Neural cell (in vitro differentiated cells): ENCODE data around the gene VIPAS39. TPM values are rescaled to one million over a fixed set of nuclear protein-coding genes. Genes with fewer than 3 reads are reported as not detected.

Source experiments
- H2AFZ ChIP-seq: fragments of 200-600, 300-800 bp; sonication (generic), shearing (Covaris generic); 2 replicates; pipeline ENCODE4 v1.6.0; 2014; ENCODE audit warnings: low read depth, mild to moderate bottlenecking, antibody characterized with exemption, low read length, moderate library complexity
- H3F3A ChIP-seq: fragments of 200-600 bp; shearing (Covaris generic); 2 replicates; pipeline ENCODE4 v1.6.1; 2016; ENCODE audit warnings: mild to moderate bottlenecking, moderate library complexity, mixed read lengths, antibody characterized with exemption, low read length; ENCODE audit not compliant: insufficient read depth, poor library complexity, severe bottlenecking
- H3K27ac ChIP-seq: fragments of 200-600, 300-800 bp; sonication (generic), shearing (Covaris generic); 2 replicates; pipeline ENCODE4 v1.5.1; 2014; ENCODE audit warnings: mild to moderate bottlenecking, low read length, moderate library complexity
- H3K27me3 ChIP-seq: fragments of 300-800, 200-600 bp; sonication (generic), shearing (Covaris generic); 2 replicates; pipeline ENCODE4 v1.6.0; 2014; ENCODE audit warnings: mild to moderate bottlenecking, low read depth, low read length, moderate library complexity; ENCODE audit not compliant: insufficient read depth
- H3K36me3 ChIP-seq: fragments of 300-800, 200-600 bp; sonication (generic), shearing (Covaris generic); 2 replicates; pipeline ENCODE4 v1.5.1; 2014; ENCODE audit warnings: mild to moderate bottlenecking, antibody characterized with exemption, low read length, moderate library complexity; ENCODE audit not compliant: insufficient read depth
- H3K4me2 ChIP-seq: fragments of 300-800, 200-600 bp; sonication (generic), shearing (Covaris generic); 2 replicates; pipeline ENCODE4 v1.6.0; 2014; ENCODE audit warnings: mild to moderate bottlenecking, low read length
- H3K4me3 ChIP-seq: fragments of 300-800, 200-600 bp; sonication (generic), shearing (Covaris generic); 2 replicates; pipeline ENCODE4 v1.5.1; 2014; ENCODE audit warnings: mild to moderate bottlenecking, low read length, moderate library complexity
- H3K79me2 ChIP-seq: fragments of 200-600 bp; shearing (Covaris generic); replicated peaks from 2 replicates; pipeline ENCODE4 v1.6.0; 2014; ENCODE audit warnings: mild to moderate bottlenecking, low read length, moderate library complexity; ENCODE audit not compliant: insufficient read depth
- H3K9ac ChIP-seq: fragments of 300-800, 200-600 bp; sonication (generic), shearing (Covaris generic); 2 replicates; pipeline ENCODE4 v1.6.1; 2016; ENCODE audit warnings: mild to moderate bottlenecking, low read length, mixed read lengths
- H3K9me2 ChIP-seq: fragments of 200-600 bp; shearing (Covaris generic); 2 replicates; pipeline ENCODE4 v1.6.1; 2016; ENCODE audit warnings: mild to moderate bottlenecking, low read length, mixed read lengths; ENCODE audit not compliant: insufficient read depth
- H3K9me3 ChIP-seq: fragments of 200-600, 300-800 bp; sonication (generic), shearing (Covaris generic); 2 replicates; pipeline ENCODE4 v1.6.1; 2016; ENCODE audit warnings: mild to moderate bottlenecking, mixed run types, low read length, moderate library complexity, mixed read lengths
- H4K20me1 ChIP-seq: fragments of 200-600 bp; shearing (Covaris generic); 2 replicates; pipeline ENCODE4 v1.6.1; 2016; ENCODE audit warnings: mild to moderate bottlenecking, mixed run types; ENCODE audit not compliant: insufficient read depth
- EP300 ChIP-seq: fragments of 450-650 bp; conservative IDR thresholded peaks from 2 replicates; pipeline ENCODE4 v1.6.1; 2014; ENCODE audit warnings: antibody characterized with exemption, mild to moderate bottlenecking, moderate library complexity; ENCODE audit not compliant: poor library complexity, severe bottlenecking
- EZH2 ChIP-seq: fragments of 200-600, 300-800 bp; shearing (Covaris generic), sonication (generic); IDR thresholded peaks from 2 replicates; pipeline ENCODE4 v1.6.1; 2014; ENCODE audit warnings: antibody characterized with exemption, low read length, borderline replicate concordance, mild to moderate bottlenecking; ENCODE audit not compliant: insufficient read depth, poor library complexity, severe bottlenecking
- MXI1 ChIP-seq: fragments of 450-650 bp; conservative IDR thresholded peaks from 2 replicates; pipeline ENCODE4 v1.6.1; 2014; ENCODE audit warnings: antibody characterized with exemption, mild to moderate bottlenecking; ENCODE audit not compliant: poor library complexity, severe bottlenecking
- POLR2AphosphoS5 ChIP-seq: IDR thresholded peaks from 2 replicates; pipeline ENCODE4 v1.6.1; 2012
- RAD21 ChIP-seq: fragments of 450-650 bp; conservative IDR thresholded peaks from 2 replicates; pipeline ENCODE4 v1.6.1; 2014; ENCODE audit warnings: antibody characterized with exemption, mild to moderate bottlenecking, moderate library complexity
- TAF1 ChIP-seq: IDR thresholded peaks from 2 replicates; pipeline ENCODE4 v1.6.1; 2012; ENCODE audit warnings: low read depth
- polyA plus RNA-seq: library from polyadenylated mRNA; depleted of rRNA; stranded (reverse); fragments of >200 nt; gene quantifications from 2 replicates; pipeline ENCODE4 v1.2.3, GENCODE V29; 2014
- TF ChIP-seq, protein P1 (sequence below): IDR thresholded peaks from 2 replicates; pipeline ENCODE4 v1.6.1; 2012; ENCODE audit warnings: borderline replicate concordance

VIPAS39 gene
- polyA plus RNA-seq, 1 donor from 2014 or later = 39.5 TPM

DNA sequence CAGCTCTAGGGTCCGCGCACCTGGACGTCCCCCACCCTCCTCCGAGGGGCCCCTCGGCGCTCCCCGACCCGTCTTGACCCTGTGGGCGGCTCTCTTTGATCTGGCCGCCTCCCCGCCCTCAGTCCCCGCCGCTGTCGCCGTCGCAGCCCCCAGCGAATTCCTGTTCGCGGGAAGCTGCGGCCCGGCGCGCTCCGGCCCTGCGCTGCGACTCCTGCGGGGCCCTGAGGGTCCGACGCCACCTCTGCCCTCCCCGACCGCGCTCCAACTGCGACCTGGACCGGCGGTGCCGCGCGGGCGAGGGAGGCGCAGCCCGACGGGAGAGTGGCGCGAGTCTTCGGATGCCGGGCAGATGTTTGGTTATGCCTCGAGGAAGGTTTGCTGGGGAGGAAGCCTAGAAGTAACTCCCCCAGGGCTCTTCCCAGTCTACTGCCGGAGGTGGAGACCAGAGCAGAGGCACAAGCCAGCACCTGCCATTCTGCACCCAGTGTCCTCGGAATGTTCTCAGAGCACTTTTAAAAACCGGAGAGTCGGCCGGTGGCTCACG is 41.7 kb upstream of the VIPAS39 start:
- H4K20me1 ChIP-seq = no peaks in the 10 kb centered on the region
- no peaks in the 10 kb centered on the region for H3K9me2 ChIP-seq
- H3K79me2 ChIP-seq = no peaks in the 10 kb centered on the region
- H3K4me3 ChIP-seq = peak overlapping the region; percentile 92
- H2AFZ ChIP-seq = peak overlapping the region; percentile 56
- peak overlapping the region; percentile 62 for H3K9ac ChIP-seq
- H3K36me3 ChIP-seq = no peaks in the 10 kb centered on the region
- no peak overlapping the region for H3K27ac ChIP-seq
- no peak overlapping the region for H3K4me2 ChIP-seq
- TF ChIP-seq TAF1 = no peak
- TF ChIP-seq, protein P1, sequence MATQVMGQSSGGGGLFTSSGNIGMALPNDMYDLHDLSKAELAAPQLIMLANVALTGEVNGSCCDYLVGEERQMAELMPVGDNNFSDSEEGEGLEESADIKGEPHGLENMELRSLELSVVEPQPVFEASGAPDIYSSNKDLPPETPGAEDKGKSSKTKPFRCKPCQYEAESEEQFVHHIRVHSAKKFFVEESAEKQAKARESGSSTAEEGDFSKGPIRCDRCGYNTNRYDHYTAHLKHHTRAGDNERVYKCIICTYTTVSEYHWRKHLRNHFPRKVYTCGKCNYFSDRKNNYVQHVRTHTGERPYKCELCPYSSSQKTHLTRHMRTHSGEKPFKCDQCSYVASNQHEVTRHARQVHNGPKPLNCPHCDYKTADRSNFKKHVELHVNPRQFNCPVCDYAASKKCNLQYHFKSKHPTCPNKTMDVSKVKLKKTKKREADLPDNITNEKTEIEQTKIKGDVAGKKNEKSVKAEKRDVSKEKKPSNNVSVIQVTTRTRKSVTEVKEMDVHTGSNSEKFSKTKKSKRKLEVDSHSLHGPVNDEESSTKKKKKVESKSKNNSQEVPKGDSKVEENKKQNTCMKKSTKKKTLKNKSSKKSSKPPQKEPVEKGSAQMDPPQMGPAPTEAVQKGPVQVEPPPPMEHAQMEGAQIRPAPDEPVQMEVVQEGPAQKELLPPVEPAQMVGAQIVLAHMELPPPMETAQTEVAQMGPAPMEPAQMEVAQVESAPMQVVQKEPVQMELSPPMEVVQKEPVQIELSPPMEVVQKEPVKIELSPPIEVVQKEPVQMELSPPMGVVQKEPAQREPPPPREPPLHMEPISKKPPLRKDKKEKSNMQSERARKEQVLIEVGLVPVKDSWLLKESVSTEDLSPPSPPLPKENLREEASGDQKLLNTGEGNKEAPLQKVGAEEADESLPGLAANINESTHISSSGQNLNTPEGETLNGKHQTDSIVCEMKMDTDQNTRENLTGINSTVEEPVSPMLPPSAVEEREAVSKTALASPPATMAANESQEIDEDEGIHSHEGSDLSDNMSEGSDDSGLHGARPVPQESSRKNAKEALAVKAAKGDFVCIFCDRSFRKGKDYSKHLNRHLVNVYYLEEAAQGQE = no peak
- TF ChIP-seq POLR2AphosphoS5 = peak; percentile 4
- no peaks in the 10 kb centered on the region for H3F3A ChIP-seq
- peaks cover 38% of the 10 kb centered on the region for H3K27me3 ChIP-seq
- H3K9me3 ChIP-seq = peaks cover 6% of the 10 kb centered on the region

DNA sequence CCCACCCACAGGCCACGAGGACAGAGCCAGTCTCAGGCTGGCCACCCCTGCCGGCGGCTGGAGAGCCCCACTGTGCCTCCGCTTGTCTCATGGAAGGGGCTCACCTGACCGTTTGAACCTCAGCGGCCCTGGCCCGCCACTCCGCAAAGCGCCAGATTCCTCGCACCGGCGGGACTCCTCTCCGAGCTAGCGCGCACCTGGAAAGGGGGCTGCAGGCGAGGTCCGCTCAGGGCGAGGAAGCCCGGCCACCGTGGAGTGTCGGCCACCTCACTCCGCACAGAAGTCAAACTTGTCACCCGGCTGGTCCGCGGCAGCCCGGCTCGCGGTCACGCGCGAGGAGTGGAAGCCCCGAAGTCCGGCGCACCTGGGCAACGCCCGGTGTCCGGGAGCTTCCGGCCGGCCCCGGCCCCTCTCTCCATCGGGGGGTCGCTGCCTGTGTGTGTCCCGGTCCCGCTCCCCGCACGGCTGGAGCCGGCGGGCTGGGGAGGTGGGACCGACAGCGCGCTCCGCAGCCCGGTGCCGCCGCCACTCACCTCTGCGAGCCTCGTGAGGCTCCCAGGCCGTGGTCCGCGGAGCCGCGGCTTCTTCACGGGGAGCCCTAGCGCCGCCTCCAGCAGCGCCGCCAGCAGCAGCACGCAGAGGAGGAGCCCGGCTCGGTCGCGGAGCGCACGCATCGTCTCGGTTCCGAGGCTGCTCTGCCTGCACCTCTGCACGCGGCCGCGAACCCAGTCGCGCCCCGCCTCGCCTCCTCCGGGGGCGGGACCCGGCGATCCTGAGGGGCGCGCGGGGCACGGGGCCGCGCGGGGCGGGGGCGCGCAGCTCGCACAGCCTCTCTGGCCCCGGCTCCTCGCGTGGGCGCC is 40.9 kb upstream of the VIPAS39 start, which contains the start of gene ISM2:
Gene ISM2, minus strand, starts transcription at position 697 of the 860 bp plus-strand sequence. Its CDS starts 23 bp downstream, at position 674.
- H3F3A ChIP-seq = no peaks in the 10 kb centered on the region
- peak within 1 kb of the TSS; percentile 65 for H3K4me2 ChIP-seq
- H3K79me2 ChIP-seq = no peaks in the 10 kb centered on the region
- no peaks in the 10 kb centered on the region for H3K36me3 ChIP-seq
- H3K9ac ChIP-seq = peak within 1 kb of the TSS; percentile 62
- no peaks in the 10 kb centered on the region for H3K9me2 ChIP-seq
- H3K27ac ChIP-seq = no peak within 1 kb of the TSS
- peaks cover 5% of the 10 kb centered on the region for H3K9me3 ChIP-seq
- TF ChIP-seq EZH2 (no peak), MXI1 (peak; percentile 79), RAD21 (peak; percentile 21), TAF1 (no peak), EP300 (no peak), POLR2AphosphoS5 (peak; percentile 43)
- TF ChIP-seq, protein P1 = no peak
- H2AFZ ChIP-seq = peak within 1 kb of the TSS; percentile 56
- H4K20me1 ChIP-seq = no peaks in the 10 kb centered on the region
- peak within 1 kb of the TSS; percentile 92 for H3K4me3 ChIP-seq
- H3K27me3 ChIP-seq = peaks cover 38% of the 10 kb centered on the region
